ENCODE data around the gene NALCN.

GRCh38 chr13:101401196-101401595, 15.1 kb downstream of the NALCN start:
- TF ChIP-seq GATA2 (IDR thresholded peaks at IDR 0.05; ENCODE audit: low read depth, low read length) (no peak), GATA3 (IDR thresholded peaks at IDR 0.05; ENCODE audit: low read depth, low read length) (no peak)
